Measurements from ENCODE around the gene UGT1A4.

DNA sequence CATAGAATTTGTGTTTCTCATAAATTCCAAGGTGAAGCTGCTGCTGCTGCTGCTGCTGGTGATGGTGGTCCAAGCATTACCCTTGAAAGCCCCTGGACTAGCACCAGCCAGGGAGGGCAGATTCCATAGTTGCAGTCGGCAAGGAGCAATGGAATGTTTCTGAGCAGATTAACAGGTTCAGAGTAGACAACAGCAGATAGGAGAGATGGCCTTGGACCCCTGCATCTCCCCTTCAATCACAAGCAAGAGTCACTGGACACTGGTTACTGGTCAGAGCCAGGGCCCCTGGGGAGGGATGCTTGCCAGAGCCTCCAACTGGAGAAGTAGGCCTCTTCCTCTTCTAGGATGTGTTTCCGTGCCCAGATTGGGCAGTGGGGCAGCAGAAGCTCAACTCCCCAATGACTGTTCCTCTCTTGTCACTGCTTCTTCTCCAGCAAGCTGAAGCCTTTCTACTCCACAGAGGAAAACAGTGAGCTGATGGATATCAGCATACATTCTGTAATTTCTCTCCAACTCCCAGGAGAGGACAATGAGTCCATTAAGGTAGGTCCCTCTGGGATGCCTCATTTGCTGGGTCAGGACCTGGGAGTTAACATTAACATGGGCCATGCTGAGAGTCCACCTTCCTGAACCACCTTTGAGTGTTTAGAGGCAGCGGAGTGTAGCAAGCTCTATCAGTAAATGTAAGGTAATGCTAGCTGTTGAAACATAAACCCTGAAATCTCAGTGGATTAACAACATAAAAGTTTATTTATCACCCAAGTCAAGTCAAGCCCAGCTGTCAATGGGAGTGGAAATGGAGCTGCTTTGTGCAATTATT, 94.9 kb downstream of the UGT1A4 start:
- no peak for TF ChIP-seq GATA2 (IDR thresholded peaks at IDR 0.05; ENCODE audit: low read depth, low read length)
- no peak for TF ChIP-seq GATA3 (IDR thresholded peaks at IDR 0.05; ENCODE audit: low read depth, low read length)
